ENCODE data around the gene RIOK2.

- TF ChIP-seq, protein P1, sequence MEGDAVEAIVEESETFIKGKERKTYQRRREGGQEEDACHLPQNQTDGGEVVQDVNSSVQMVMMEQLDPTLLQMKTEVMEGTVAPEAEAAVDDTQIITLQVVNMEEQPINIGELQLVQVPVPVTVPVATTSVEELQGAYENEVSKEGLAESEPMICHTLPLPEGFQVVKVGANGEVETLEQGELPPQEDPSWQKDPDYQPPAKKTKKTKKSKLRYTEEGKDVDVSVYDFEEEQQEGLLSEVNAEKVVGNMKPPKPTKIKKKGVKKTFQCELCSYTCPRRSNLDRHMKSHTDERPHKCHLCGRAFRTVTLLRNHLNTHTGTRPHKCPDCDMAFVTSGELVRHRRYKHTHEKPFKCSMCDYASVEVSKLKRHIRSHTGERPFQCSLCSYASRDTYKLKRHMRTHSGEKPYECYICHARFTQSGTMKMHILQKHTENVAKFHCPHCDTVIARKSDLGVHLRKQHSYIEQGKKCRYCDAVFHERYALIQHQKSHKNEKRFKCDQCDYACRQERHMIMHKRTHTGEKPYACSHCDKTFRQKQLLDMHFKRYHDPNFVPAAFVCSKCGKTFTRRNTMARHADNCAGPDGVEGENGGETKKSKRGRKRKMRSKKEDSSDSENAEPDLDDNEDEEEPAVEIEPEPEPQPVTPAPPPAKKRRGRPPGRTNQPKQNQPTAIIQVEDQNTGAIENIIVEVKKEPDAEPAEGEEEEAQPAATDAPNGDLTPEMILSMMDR (IDR thresholded peaks at IDR 0.05) = no peak
- no peak for TF ChIP-seq POLR2A (IDR thresholded peaks at IDR 0.05)
These were observed 41.5 kb downstream of the RIOK2 start for GRCh38 chr5:97141539-97141938.
